HCT116 (cell line): ENCODE measurements around the gene CYTIP. TPM values are rescaled to one million over a fixed set of nuclear protein-coding genes. Genes with fewer than 3 reads are reported as not detected.

Experiments used
- ATAC-seq: fragments of 200-7000 bp; cut with Tn5 transposase; 2 replicates; pipeline ENCODE4 v1.9.1; 2020; ENCODE audit warnings: mild to moderate bottlenecking, moderate library complexity
- Bru-seq: library from RNA; stranded (reverse); fragments of 400-500 nt; gene quantifications from one replicate; lab custom pipeline; 2021; lab: Mats Ljungman, UMichigan
- BruChase-seq, 2 experiments: library from RNA; stranded (reverse); fragments of 400-500 nt; gene quantifications; one replicate each; lab custom pipeline; 2021; lab: Mats Ljungman, UMichigan
- BruUV-seq: library from RNA; stranded (reverse); fragments of 400-500 nt; replicated peaks from 2 replicates; lab custom pipeline; 2021; lab: Mats Ljungman, UMichigan
- CTCF ChIA-PET: fragments of 300-600 bp; sonication (Branson Sonifier 250); formaldehyde crosslinking; loops from one replicate; lab custom pipeline; 2021; ENCODE audit warnings: antibody characterized with exemption; lab: Charles Lee
- POLR2A ChIA-PET: fragments of 300-600, 350-600 bp; sonication (Branson Sonifier 250); formaldehyde crosslinking; loops from one replicate; lab custom pipeline; 2021; ENCODE audit warnings: antibody characterized with exemption; lab: Charles Lee
- RAD21 ChIA-PET, 2 experiments: fragments of 300-600 bp; sonication (Branson Sonifier 250); formaldehyde crosslinking; loops; one replicate each; lab custom pipeline; 2023; ENCODE audit warnings: low total read pairs in 2 of 2; ENCODE audit not compliant: uncharacterized antibody in 2 of 2, unreplicated experiment in 2 of 2, low non-redundant PET in 1 of 2; lab: Charles Lee
- DNase-seq: peaks from one replicate; pipeline ENCODE4 v3.0.0-alpha.2; 2010; ENCODE audit warnings: low read depth, low spot score
- H2AFZ ChIP-seq: fragments of 200-600 bp; shearing (Covaris generic), sonication (generic); 2 replicates; pipeline ENCODE4 v1.6.1; 2017; ENCODE audit warnings: low read depth, mixed run types, mixed read lengths, antibody characterized with exemption, low read length; ENCODE audit not compliant: poor library complexity, severe bottlenecking
- H3K27ac ChIP-seq: 2 replicates; pipeline ENCODE4 v1.5.1; 2012; ENCODE audit warnings: low read depth, low read length
- H3K27me3 ChIP-seq: fragments of 200-600 bp; sonication (generic); 2 replicates; pipeline ENCODE4 v1.6.1; 2016; ENCODE audit warnings: mixed run types, low read length, mixed read lengths; ENCODE audit not compliant: insufficient read depth
- H3K36me3 ChIP-seq, 2 experiments: fragments of 200-500 bp in 1 of 2; fragments of 200-600 bp in 1 of 2; sonication (Bioruptor generic) in 1 of 2; sonication (generic) in 1 of 2; 2 replicates each; pipeline versions ENCODE4 v1.5.1 to v1.6.1; 2014 to 2016; ENCODE audit warnings: low read length in 2 of 2, inconsistent platforms in 1 of 2, mixed read lengths in 1 of 2, mixed run types in 1 of 2; ENCODE audit not compliant: insufficient read depth in 2 of 2, control insufficient read depth in 1 of 2
- H3K4me1 ChIP-seq, 2 experiments: fragments of 200-600 bp in 1 of 2; sonication (generic) in 1 of 2; 2 replicates each; pipeline versions ENCODE4 v1.5.1 to v1.6.1; 2012 to 2017; ENCODE audit warnings: low read length in 2 of 2, inconsistent platforms in 1 of 2, mild to moderate bottlenecking in 1 of 2, mixed read lengths in 1 of 2, mixed run types in 1 of 2, moderate library complexity in 1 of 2; ENCODE audit not compliant: insufficient read depth in 2 of 2, control insufficient read depth in 1 of 2
- H3K4me2 ChIP-seq: fragments of 200-600 bp; sonication (generic); 2 replicates; pipeline ENCODE4 v1.6.1; 2017; ENCODE audit warnings: mixed run types, low read length, mixed read lengths
- H3K4me3 ChIP-seq, 2 experiments: fragments of 200-600 bp in 1 of 2; sonication (generic) in 1 of 2; replicated peaks in 1 of 2; 2 replicates each; pipeline ENCODE4 v1.5.1; 2011 to 2016; ENCODE audit warnings: low read length in 2 of 2, control low read depth in 1 of 2, low read depth in 1 of 2, mild to moderate bottlenecking in 1 of 2, mixed read lengths in 1 of 2, mixed run types in 1 of 2
- H3K79me2 ChIP-seq: fragments of 200-600 bp; sonication (generic); 2 replicates; pipeline ENCODE4 v1.6.1; 2017; ENCODE audit warnings: mild to moderate bottlenecking, mixed run types, low read length, moderate library complexity, mixed read lengths; ENCODE audit not compliant: insufficient read depth
- H3K9ac ChIP-seq: fragments of 200-600 bp; sonication (generic); 2 replicates; pipeline ENCODE4 v1.6.1; 2016; ENCODE audit warnings: low read length, mixed read lengths
- H3K9me2 ChIP-seq: fragments of 200-600 bp; sonication (generic), shearing (Covaris generic); 2 replicates; pipeline ENCODE4 v1.6.1; 2017; ENCODE audit warnings: mixed run types, mild to moderate bottlenecking, moderate library complexity; ENCODE audit not compliant: insufficient read depth
- H3K9me3 ChIP-seq, 2 experiments: fragments of 200-500 bp in 1 of 2; fragments of 200-600 bp in 1 of 2; sonication (Bioruptor generic) in 1 of 2; sonication (generic) in 1 of 2; 2 replicates each; pipeline ENCODE4 v1.6.1; 2014 to 2017; ENCODE audit warnings: low read length in 2 of 2, mixed read lengths in 2 of 2, inconsistent platforms in 1 of 2, low read depth in 1 of 2, mild to moderate bottlenecking in 1 of 2, mixed run types in 1 of 2, moderate library complexity in 1 of 2; ENCODE audit not compliant: control insufficient read depth in 1 of 2, insufficient read depth in 1 of 2
- H4K20me1 ChIP-seq: fragments of 200-600 bp; sonication (generic), shearing (Covaris generic); 2 replicates; pipeline ENCODE4 v1.6.1; 2017; ENCODE audit warnings: mixed run types, mild to moderate bottlenecking, moderate library complexity; ENCODE audit not compliant: insufficient read depth
- EZH2 ChIP-seq: fragments of 200-600 bp; sonication (generic); IDR thresholded peaks from 2 replicates; pipeline ENCODE4 v1.6.1; 2017; ENCODE audit warnings: antibody characterized with exemption, mixed run types
- FOSL1 ChIP-seq: IDR thresholded peaks from 2 replicates; pipeline ENCODE4 v1.6.1; 2012; ENCODE audit warnings: low read depth
- JUND ChIP-seq: IDR thresholded peaks from 2 replicates; pipeline ENCODE4 v1.6.1; 2012
- POLR2AphosphoS5 ChIP-seq: IDR thresholded peaks from 2 replicates; pipeline ENCODE4 v1.6.1; 2011; ENCODE audit warnings: mild to moderate bottlenecking, low read depth, low read length, moderate library complexity
- RAD21 ChIP-seq: IDR thresholded peaks from 2 replicates; pipeline ENCODE4 v1.6.1; 2012; ENCODE audit warnings: low read depth, mild to moderate bottlenecking
- intact Hi-C: fragments of 100-400 bp; cut with micrococcal nuclease; formaldehyde crosslinking; loops from 2 replicates; pipeline ENCODE4 v1.10.0; 2022
- long read RNA-seq: library from polyadenylated mRNA; unstranded; transcript quantifications from one replicate; pipeline ENCODE4 v2.0.0, GENCODE V29; 2021; ENCODE audit not compliant: unreplicated experiment
- polyA plus RNA-seq: library from polyadenylated mRNA; unstranded; fragments of >200 nt; gene quantifications from 2 replicates; pipeline ENCODE4 v1.2.1, GENCODE V29; 2012; ENCODE audit warnings: missing spikeins
- total RNA-seq: library from RNA; stranded (reverse); gene quantifications from one replicate; pipeline ENCODE4 v1.2.1, GENCODE V29; 2021; ENCODE audit not compliant: unreplicated experiment
- TF ChIP-seq, protein P1 (sequence below): IDR thresholded peaks from 2 replicates; pipeline ENCODE4 v1.6.1; 2012
- TF ChIP-seq, protein P2 (sequence below), 3 experiments: fragments of 200-600 bp in 1 of 3; sonication (generic) in 1 of 3; IDR thresholded peaks in 2 of 3; conservative IDR thresholded peaks in 1 of 3; 2 replicates each; pipeline ENCODE4 v1.5.1; 2012 to 2017; ENCODE audit warnings: low read depth in 2 of 3, low read length in 2 of 3, antibody characterized with exemption in 1 of 3, borderline replicate concordance in 1 of 3, control low read depth in 1 of 3, mild to moderate bottlenecking in 1 of 3, mixed read lengths in 1 of 3, mixed run types in 1 of 3, moderate library complexity in 1 of 3; ENCODE audit not compliant: insufficient read depth in 1 of 3

CYTIP gene
- total RNA-seq (0.64 TPM), Bru-seq, nascent RNA (percentile 10 among the genes with signal in this experiment), BruChase-seq, experiment 1, labeled RNA remaining after a 6-hour chase (percentile 10 among the genes with signal in this experiment), BruChase-seq, experiment 2, labeled RNA remaining after a 2-hour chase (percentile 8 among the genes with signal in this experiment)
- polyA plus RNA-seq: not detected in 2 replicates
- long read RNA-seq: 0 reads

DNA sequence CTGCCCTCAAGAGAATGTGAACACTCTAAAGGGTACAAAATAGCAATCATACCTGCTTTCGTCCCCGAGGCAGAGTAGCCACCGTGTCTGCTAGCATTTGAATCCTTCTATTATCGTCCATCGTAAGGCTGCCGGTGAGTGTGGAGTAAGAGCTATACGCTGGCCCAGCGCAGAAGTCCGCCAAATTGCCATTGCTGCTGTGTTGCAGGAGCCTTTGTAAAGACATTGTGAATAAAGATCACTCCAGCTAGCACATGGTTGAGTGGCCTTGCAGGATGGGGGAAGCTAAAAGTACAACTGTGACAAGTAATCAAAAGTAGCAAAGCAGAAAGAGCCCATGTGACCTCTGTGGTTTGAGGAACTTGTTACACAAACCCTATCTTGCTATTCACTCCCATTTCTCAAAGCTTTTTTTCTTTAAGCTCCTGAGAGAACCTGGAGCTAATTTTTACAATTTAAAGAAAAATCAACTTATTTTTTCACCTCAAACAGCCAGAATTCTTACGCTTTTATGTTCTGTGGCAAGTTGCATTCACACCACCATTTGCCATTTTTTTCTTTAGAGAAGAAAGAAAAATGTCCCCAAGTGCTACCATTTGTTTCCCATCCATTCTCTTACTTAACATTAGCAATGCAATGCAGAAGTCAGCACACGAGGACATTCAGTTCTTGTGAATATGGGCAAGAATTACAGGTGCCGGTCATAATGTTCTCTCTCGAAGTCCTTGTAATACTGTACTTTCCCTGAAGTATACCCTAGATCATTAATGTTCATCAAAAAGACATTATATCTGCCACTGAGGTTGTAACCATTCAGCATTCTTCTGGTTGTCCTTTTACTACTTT, at the start of gene CYTIP:
Gene CYTIP, minus strand, starts transcription at position 295 of the 846 bp plus-strand sequence. Its CDS starts 69 bp downstream, at position 226.
- TF ChIP-seq RAD21: no peak
- no peak for TF ChIP-seq POLR2AphosphoS5
- ChIA-PET CTCF (no interaction called here), POLR2A (no interaction called here), RAD21 (no interaction called here)
- BruUV-seq: no TSS peak
- Histone ChIP-seq H3K79me2 (no peaks in the 10 kb centered on the region), H3K4me3 (no peak within 1 kb of the TSS), H3K9ac (no peak within 1 kb of the TSS), H3K9me2 (no peaks in the 10 kb centered on the region), H3K9me3 (no peaks in the 10 kb centered on the region), H3K4me2 (no peak within 1 kb of the TSS), H3K27me3 (no peaks in the 10 kb centered on the region; the same call in 1 of the 2 replicates), H3K36me3 (no peaks in the 10 kb centered on the region), H2AFZ (no peak within 1 kb of the TSS), H3K27ac (no peak within 1 kb of the TSS), H3K4me1 (no peaks in the 10 kb centered on the region), H4K20me1 (no peaks in the 10 kb centered on the region)
- ATAC-seq (no peak), DNase-seq (no peak)
- intact Hi-C loops: no loop called here

DNA sequence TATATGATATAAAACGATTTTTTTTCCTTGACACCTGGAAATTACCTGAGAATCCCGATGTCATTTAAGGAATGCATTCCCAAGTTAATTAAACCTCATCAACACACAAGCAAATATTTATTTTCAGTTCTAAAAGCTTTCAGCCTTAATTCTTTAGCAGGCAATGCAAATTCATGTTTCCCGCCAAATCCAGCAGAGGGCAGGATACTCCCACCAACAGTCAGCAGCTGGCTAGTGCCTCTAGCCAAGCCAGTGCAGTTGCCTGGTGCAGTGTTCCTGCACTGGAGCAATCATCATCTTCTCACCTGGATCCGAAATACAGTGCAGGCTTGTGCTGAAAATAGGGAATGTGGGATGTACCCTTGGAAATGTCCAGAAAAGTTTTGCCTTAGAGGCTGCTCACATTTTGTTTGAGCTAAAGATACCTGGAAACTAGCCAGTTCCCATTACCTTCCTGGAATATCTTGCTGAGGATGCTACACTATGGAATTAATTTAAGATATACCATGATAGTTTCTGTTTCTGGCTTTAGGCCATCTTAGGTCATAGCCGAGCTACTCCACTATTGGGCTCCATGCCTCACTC, 48.4 kb upstream of the CYTIP start:
- Histone ChIP-seq H3K9me3 (no peaks in the 10 kb centered on the region), H3K27me3 (no peaks in the 10 kb centered on the region), H3K9me2 (no peaks in the 10 kb centered on the region), H2AFZ (peak overlapping the region; percentile 1), H3K4me1 (peaks cover 0 to 5% of the 10 kb centered on the region in 2 experiments; a peak in 1 of 4 replicates), H3K36me3 (no peaks in the 10 kb centered on the region), H3K4me3 (no peak overlapping the region), H3K79me2 (no peaks in the 10 kb centered on the region), H3K27ac (no peak overlapping the region), H3K9ac (no peak overlapping the region), H3K4me2 (no peak overlapping the region), H4K20me1 (no peaks in the 10 kb centered on the region)
- CTCF ChIA-PET: interaction anchor here (0.7 to 1.3 kb wide), 11 partner anchors 10 to 532 kb away, joined by 3 to 6 read pairs (median 3); no protein-coding TSS in a partner anchor
- intact Hi-C loops: loop anchor here (5.0 kb wide), 3 partner anchors 190 to 1260 kb away; no protein-coding TSS in a partner anchor
- TF ChIP-seq, protein P1, sequence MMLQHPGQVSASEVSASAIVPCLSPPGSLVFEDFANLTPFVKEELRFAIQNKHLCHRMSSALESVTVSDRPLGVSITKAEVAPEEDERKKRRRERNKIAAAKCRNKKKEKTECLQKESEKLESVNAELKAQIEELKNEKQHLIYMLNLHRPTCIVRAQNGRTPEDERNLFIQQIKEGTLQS: no peak
- TF ChIP-seq JUND (no peak), FOSL1 (no peak), EZH2 (no peak), RAD21 (peak; percentile 85)
- TF ChIP-seq, protein P2, sequence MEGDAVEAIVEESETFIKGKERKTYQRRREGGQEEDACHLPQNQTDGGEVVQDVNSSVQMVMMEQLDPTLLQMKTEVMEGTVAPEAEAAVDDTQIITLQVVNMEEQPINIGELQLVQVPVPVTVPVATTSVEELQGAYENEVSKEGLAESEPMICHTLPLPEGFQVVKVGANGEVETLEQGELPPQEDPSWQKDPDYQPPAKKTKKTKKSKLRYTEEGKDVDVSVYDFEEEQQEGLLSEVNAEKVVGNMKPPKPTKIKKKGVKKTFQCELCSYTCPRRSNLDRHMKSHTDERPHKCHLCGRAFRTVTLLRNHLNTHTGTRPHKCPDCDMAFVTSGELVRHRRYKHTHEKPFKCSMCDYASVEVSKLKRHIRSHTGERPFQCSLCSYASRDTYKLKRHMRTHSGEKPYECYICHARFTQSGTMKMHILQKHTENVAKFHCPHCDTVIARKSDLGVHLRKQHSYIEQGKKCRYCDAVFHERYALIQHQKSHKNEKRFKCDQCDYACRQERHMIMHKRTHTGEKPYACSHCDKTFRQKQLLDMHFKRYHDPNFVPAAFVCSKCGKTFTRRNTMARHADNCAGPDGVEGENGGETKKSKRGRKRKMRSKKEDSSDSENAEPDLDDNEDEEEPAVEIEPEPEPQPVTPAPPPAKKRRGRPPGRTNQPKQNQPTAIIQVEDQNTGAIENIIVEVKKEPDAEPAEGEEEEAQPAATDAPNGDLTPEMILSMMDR (IDR thresholded peaks at IDR 0.05 in 2 of 3, conservative IDR thresholded peaks at IDR 0.05 in 1 of 3; ENCODE audit: borderline replicate concordance in 1 of 3, insufficient read depth in 1 of 3, low read depth in 2 of 3, low read length in 2 of 3): peak; percentile 69 to 89 (median 69); a peak in 5 of 6 replicates
- RAD21 ChIA-PET: interaction anchor here in 1 of 2 experiments (0.9 to 1.5 kb wide), 2 partner anchors 137 to 165 kb away, joined by 4 read pairs; no protein-coding TSS in a partner anchor
- DNase-seq (peak; percentile 49), ATAC-seq (peak; percentile 93)
- no TSS peak for BruUV-seq
- POLR2A ChIA-PET: no interaction called here
